ENCODE results near the gene MBD3.
"Not testable (repeated sequence)": the region's sequence is repeated elsewhere in the genome, so short reads cannot be mapped to it uniquely, and the experiment has no call there.

The MBD3 gene

GRCh38 chr19:1569997-1570396 is 22.7 kb downstream of the MBD3 start:
- no peak for FAIRE-seq

GRCh38 chr19:1568320-1569019 is 24.2 kb downstream of the MBD3 start, which contains the start of gene MEX3D:
MEX3D (minus strand) TSS chr19:1568325; CDS start chr19:1568058, 267 bp downstream.
- no peak for FAIRE-seq

GRCh38 chr19:1567848-1568227 is 24.8 kb downstream of the MBD3 start:
- FAIRE-seq: no peak

- no peak for FAIRE-seq
These were observed 25.4 kb downstream of the MBD3 start for GRCh38 chr19:1567116-1567847.

- FAIRE-seq: no peak
These were observed 26.1 kb downstream of the MBD3 start for GRCh38 chr19:1566392-1567115.

- FAIRE-seq: no peak
These were observed 29.4 kb downstream of the MBD3 start for GRCh38 chr19:1563251-1563650.

GRCh38 chr19:1561236-1561842 is 31.3 kb downstream of the MBD3 start:
- FAIRE-seq: no peak

- no peak for FAIRE-seq
These were observed 32.3 kb downstream of the MBD3 start for GRCh38 chr19:1560286-1560882.

- FAIRE-seq: no peak
These were observed 34.1 kb downstream of the MBD3 start for GRCh38 chr19:1558552-1558951.

GRCh38 chr19:1556390-1557070 is 36.1 kb downstream of the MBD3 start:
- no peak for FAIRE-seq

- no peak for FAIRE-seq
These were observed 36.9 kb downstream of the MBD3 start for GRCh38 chr19:1555487-1556389.

GRCh38 chr19:1554968-1555367 is 37.7 kb downstream of the MBD3 start:
- no peak for FAIRE-seq

GRCh38 chr19:1553415-1553814 is 39.2 kb downstream of the MBD3 start:
- FAIRE-seq: no peak

GRCh38 chr19:1551068-1552040 is 41.3 kb downstream of the MBD3 start:
- no peak for FAIRE-seq

- no peak for FAIRE-seq
These were observed 43.2 kb downstream of the MBD3 start for GRCh38 chr19:1549332-1549945.

GRCh38 chr19:1540365-1540925 is 52.2 kb downstream of the MBD3 start:
- FAIRE-seq: no peak

GRCh38 chr19:1539749-1540148 is 52.9 kb downstream of the MBD3 start:
- not testable (repeated sequence) for FAIRE-seq

- FAIRE-seq: no peak
These were observed 53.7 kb downstream of the MBD3 start for GRCh38 chr19:1538978-1539377.

- not testable (repeated sequence) for FAIRE-seq
These were observed 57.0 kb downstream of the MBD3 start for GRCh38 chr19:1535699-1536098.
